Vagina (tissue), 2 donors: Measurements from ENCODE around the gene CISD1. TPM values are rescaled to one million over a fixed set of nuclear protein-coding genes. Genes with fewer than 3 reads are reported as not detected.

Source experiments
- DNase-seq, 2 donors: peaks; one replicate each; pipeline ENCODE4 v3.0.0-alpha.2; 2017; ENCODE audit errors: extremely low spot score in 2 of 2
- H3K27ac ChIP-seq: fragments of 200-600 bp; sonication (generic); one replicate; pipeline ENCODE4 v1.5.1; 2019
- H3K27me3 ChIP-seq: fragments of 200-600 bp; sonication (generic); one replicate; pipeline ENCODE4 v1.5.1; 2019
- H3K36me3 ChIP-seq, 2 donors: fragments of 200-600 bp; sonication (generic); one replicate each; pipeline ENCODE4 v1.5.1; 2017 to 2019
- H3K4me1 ChIP-seq: fragments of 200-600 bp; sonication (generic); one replicate; pipeline ENCODE4 v1.5.1; 2019
- H3K4me3 ChIP-seq, 2 donors: fragments of 200-600 bp; sonication (generic); 1 replicate in 1 of 2; 2 replicates in 1 of 2; pipeline ENCODE4 v1.5.1; 2016 to 2019
- H3K9me3 ChIP-seq: fragments of 200-600 bp; sonication (generic); one replicate; pipeline ENCODE4 v1.5.1; 2019
- POLR2A ChIP-seq, 2 donors: fragments of 450-650 bp; IDR thresholded peaks; one replicate each; pipeline ENCODE4 v1.6.1; 2017; ENCODE audit warnings: antibody characterized with exemption in 2 of 2, mild to moderate bottlenecking in 2 of 2, moderate library complexity in 2 of 2
- POLR2AphosphoS5 ChIP-seq, 2 donors: sonication (generic); formaldehyde crosslinking; IDR thresholded peaks; one replicate each; pipeline ENCODE4 v1.9.0; 2017; ENCODE audit warnings: antibody characterized with exemption in 2 of 2, mild to moderate bottlenecking in 2 of 2, low read depth in 1 of 2; ENCODE audit not compliant: insufficient read depth in 1 of 2
- intact Hi-C: fragments of 100-400 bp; cut with DNase I; formaldehyde crosslinking; loops from one replicate; pipeline ENCODE4 v1.15.1; 2023
- total RNA-seq: library from RNA; depleted of rRNA; stranded (reverse); fragments of >200 nt; gene quantifications from one replicate; pipeline ENCODE4 v1.2.3, GENCODE V29; 2016
- TF ChIP-seq, protein P1 (sequence below), 3 experiments: fragments of 450-650 bp in 2 of 3; fragments of 200-600 bp in 1 of 3; sonication (generic) in 1 of 3; IDR thresholded peaks; one replicate each; pipeline ENCODE4 v1.5.1; 2017 to 2019; ENCODE audit warnings: antibody characterized with exemption in 3 of 3, mild to moderate bottlenecking in 2 of 3, moderate library complexity in 2 of 3

Gene CISD1
- total RNA-seq, 1 donor from 2014 or later: 16.0 TPM

GRCh38 chr10:58266826-58267712 lies 1.9 kb upstream of the CISD1 start:
- intact Hi-C loops: no loop called here
- peaks cover 30% of the 10 kb centered on the region for H3K4me1 ChIP-seq
- H3K27ac ChIP-seq: peak overlapping the region; percentile 98
- H3K9me3 ChIP-seq: no peaks in the 10 kb centered on the region
- no peak for TF ChIP-seq POLR2A (IDR thresholded peaks at IDR 0.05)
- TF ChIP-seq POLR2AphosphoS5 (IDR thresholded peaks at IDR 0.05; ENCODE audit: insufficient read depth in 1 of 2, low read depth in 1 of 2): peak in 1 of 2 donors; percentile 74
- DNase-seq: peak in 1 of 2 donors; percentile 90
- H3K4me3 ChIP-seq: peak overlapping the region; percentile 60 to 93
- no peaks in the 10 kb centered on the region for H3K27me3 ChIP-seq
- H3K36me3 ChIP-seq: no peaks in the 10 kb centered on the region

- intact Hi-C loops: loop anchor here (2.0 kb wide), 1 partner anchor 67 kb away; the partner anchor contains the start of gene UBE2D1
- DNase-seq: peak; percentile 91 to 98
- TF ChIP-seq POLR2A (IDR thresholded peaks at IDR 0.05) (peak in 1 of 2 donors; percentile 56), POLR2AphosphoS5 (IDR thresholded peaks at IDR 0.05; ENCODE audit: insufficient read depth in 1 of 2, low read depth in 1 of 2) (peak in 1 of 2 donors; percentile 68)
- TF ChIP-seq, protein P1, sequence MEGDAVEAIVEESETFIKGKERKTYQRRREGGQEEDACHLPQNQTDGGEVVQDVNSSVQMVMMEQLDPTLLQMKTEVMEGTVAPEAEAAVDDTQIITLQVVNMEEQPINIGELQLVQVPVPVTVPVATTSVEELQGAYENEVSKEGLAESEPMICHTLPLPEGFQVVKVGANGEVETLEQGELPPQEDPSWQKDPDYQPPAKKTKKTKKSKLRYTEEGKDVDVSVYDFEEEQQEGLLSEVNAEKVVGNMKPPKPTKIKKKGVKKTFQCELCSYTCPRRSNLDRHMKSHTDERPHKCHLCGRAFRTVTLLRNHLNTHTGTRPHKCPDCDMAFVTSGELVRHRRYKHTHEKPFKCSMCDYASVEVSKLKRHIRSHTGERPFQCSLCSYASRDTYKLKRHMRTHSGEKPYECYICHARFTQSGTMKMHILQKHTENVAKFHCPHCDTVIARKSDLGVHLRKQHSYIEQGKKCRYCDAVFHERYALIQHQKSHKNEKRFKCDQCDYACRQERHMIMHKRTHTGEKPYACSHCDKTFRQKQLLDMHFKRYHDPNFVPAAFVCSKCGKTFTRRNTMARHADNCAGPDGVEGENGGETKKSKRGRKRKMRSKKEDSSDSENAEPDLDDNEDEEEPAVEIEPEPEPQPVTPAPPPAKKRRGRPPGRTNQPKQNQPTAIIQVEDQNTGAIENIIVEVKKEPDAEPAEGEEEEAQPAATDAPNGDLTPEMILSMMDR (IDR thresholded peaks at IDR 0.05): no peak
- Histone ChIP-seq H3K36me3 (no peaks in the 10 kb centered on the region), H3K9me3 (no peaks in the 10 kb centered on the region), H3K4me3 (peak within 1 kb of the TSS; percentile 60 to 93), H3K27me3 (no peaks in the 10 kb centered on the region), H3K4me1 (peaks cover 30% of the 10 kb centered on the region), H3K27ac (peak within 1 kb of the TSS; percentile 98)
Observed at GRCh38 chr10:58267713-58268453, 1.1 kb upstream of the CISD1 start, which contains the start of gene IPMK. TSS of gene IPMK (minus strand) at chr10:58267894. CDS start at chr10:58267611, 283 bp downstream.

DNA sequence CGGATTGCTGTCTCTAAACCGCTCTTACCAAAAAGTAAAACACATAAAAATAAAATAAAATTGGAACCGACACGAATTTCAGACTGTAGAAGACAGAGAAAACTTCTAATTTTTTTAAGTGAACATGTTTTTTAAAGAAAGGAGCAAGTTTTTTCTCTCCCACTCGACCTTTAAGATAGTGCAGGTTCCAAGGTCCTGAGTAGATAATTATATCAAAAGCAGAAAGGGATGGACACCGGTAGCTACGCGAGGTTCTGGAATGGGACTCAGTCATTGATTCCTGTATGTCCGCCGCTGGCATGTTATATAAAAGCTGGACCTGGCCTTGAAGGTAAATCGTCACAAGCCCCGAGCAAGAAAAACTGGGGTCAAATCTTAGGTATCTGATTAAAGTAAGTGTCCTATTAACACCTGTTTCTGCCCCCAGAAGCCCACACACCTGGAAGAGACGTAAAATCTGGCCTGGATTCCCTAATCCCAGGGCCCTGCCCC lies 462 bp upstream of the CISD1 start:
- Histone ChIP-seq H3K27me3 (no peaks in the 10 kb centered on the region), H3K4me3 (peak overlapping the region; percentile 60 to 93), H3K4me1 (peaks cover 30% of the 10 kb centered on the region), H3K9me3 (no peaks in the 10 kb centered on the region), H3K36me3 (no peaks in the 10 kb centered on the region), H3K27ac (peak overlapping the region; percentile 98)
- intact Hi-C loops: loop anchor here (2.0 kb wide), 1 partner anchor 66 kb away; the partner anchor contains the start of gene UBE2D1
- DNase-seq: no peak
- no peak for TF ChIP-seq POLR2AphosphoS5 (IDR thresholded peaks at IDR 0.05; ENCODE audit: insufficient read depth in 1 of 2, low read depth in 1 of 2)
- TF ChIP-seq, protein P1 (IDR thresholded peaks at IDR 0.05): no peak
- TF ChIP-seq POLR2A (IDR thresholded peaks at IDR 0.05): no peak

DNA sequence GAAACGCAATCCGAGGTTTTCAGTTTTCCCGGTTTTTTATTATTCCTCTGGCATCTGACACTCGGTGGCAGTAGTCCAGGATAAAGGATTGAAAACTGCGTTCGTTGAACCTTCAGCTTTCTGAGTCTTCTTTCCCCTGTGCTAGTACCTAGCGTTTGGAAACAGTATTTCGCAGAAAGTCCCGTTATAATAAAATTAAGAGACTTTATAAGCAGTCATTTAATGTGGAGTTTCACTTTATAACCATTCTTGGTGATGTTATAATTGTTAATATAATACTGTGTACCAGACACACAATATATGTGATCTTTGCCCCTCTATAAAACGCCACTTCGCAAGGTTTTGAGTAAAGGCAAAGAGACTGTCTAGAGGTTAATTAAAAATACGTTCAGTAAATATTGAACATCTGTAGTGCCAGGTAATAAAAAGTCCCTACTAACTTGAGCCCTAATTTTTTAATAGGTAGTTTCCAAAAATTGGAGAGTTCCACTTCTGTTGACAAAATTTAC lies 874 bp downstream of the CISD1 start:
- Histone ChIP-seq H3K27ac (peak overlapping the region; percentile 98), H3K9me3 (no peaks in the 10 kb centered on the region), H3K4me1 (peaks cover 25% of the 10 kb centered on the region), H3K36me3 (no peaks in the 10 kb centered on the region), H3K4me3 (peak overlapping the region; percentile 60 to 93), H3K27me3 (no peaks in the 10 kb centered on the region)
- no peak for TF ChIP-seq POLR2AphosphoS5 (IDR thresholded peaks at IDR 0.05; ENCODE audit: insufficient read depth in 1 of 2, low read depth in 1 of 2)
- TF ChIP-seq POLR2A (IDR thresholded peaks at IDR 0.05): no peak
- TF ChIP-seq, protein P1 (IDR thresholded peaks at IDR 0.05): no peak
- intact Hi-C loops: loop anchor here (2.0 kb wide), 1 partner anchor 65 kb away; the partner anchor contains the start of gene UBE2D1
- no peak for DNase-seq

GRCh38 chr10:58275261-58275660 lies 6.3 kb downstream of the CISD1 start:
- no peak overlapping the region for H3K4me3 ChIP-seq
- no peaks in the 10 kb centered on the region for H3K4me1 ChIP-seq
- no peaks in the 10 kb centered on the region for H3K27me3 ChIP-seq
- no peak for DNase-seq
- intact Hi-C loops: no loop called here
- no peaks in the 10 kb centered on the region for H3K9me3 ChIP-seq
- TF ChIP-seq POLR2AphosphoS5 (IDR thresholded peaks at IDR 0.05; ENCODE audit: insufficient read depth in 1 of 2, low read depth in 1 of 2) (no peak), POLR2A (IDR thresholded peaks at IDR 0.05) (no peak)
- TF ChIP-seq, protein P1 (IDR thresholded peaks at IDR 0.05): no peak
- H3K27ac ChIP-seq: no peak overlapping the region
- no peaks in the 10 kb centered on the region for H3K36me3 ChIP-seq
